ENCODE measurements around the gene LRSAM1.

DNA sequence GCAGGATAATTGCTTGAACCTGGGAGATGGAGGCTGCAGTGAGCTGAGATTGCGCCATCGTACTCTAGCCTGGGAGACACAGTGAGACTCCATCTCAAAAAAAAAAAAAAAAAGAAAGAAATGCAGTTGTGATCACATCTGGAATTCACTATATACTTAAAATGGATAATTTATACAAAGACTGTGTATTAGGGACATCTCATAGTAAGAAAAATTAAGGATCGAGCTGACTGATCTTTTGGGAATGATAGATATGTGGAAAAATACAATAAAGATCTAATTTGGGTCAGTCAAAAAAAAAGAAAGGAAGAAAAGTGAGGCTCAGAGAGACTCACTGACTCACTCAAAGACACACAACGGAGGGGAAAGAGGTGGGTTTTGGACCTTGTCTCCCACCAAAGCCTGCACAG lies 87.5 kb downstream of the LRSAM1 start:
- TF ChIP-seq, protein P1, sequence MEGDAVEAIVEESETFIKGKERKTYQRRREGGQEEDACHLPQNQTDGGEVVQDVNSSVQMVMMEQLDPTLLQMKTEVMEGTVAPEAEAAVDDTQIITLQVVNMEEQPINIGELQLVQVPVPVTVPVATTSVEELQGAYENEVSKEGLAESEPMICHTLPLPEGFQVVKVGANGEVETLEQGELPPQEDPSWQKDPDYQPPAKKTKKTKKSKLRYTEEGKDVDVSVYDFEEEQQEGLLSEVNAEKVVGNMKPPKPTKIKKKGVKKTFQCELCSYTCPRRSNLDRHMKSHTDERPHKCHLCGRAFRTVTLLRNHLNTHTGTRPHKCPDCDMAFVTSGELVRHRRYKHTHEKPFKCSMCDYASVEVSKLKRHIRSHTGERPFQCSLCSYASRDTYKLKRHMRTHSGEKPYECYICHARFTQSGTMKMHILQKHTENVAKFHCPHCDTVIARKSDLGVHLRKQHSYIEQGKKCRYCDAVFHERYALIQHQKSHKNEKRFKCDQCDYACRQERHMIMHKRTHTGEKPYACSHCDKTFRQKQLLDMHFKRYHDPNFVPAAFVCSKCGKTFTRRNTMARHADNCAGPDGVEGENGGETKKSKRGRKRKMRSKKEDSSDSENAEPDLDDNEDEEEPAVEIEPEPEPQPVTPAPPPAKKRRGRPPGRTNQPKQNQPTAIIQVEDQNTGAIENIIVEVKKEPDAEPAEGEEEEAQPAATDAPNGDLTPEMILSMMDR (IDR thresholded peaks at IDR 0.05) = no peak
- TF ChIP-seq POLR2A (IDR thresholded peaks at IDR 0.05) = no peak
